C4-2B (cell line): ENCODE data around the gene CDS1.
"Not testable (repeated sequence)": the region's sequence is repeated elsewhere in the genome, so short reads cannot be mapped to it uniquely, and the experiment has no call there.

ENCODE experiments used
- H3K27ac ChIP-seq: fragments of 450-650 bp; 2 replicates; pipeline ENCODE4 v1.5.1; 2017
- CTCF ChIP-seq: fragments of 450-650 bp; conservative IDR thresholded peaks from 2 replicates; pipeline ENCODE4 v1.5.1; 2017; ENCODE audit warnings: mild to moderate bottlenecking
- ZFX ChIP-seq: fragments of 450-650 bp; IDR thresholded peaks from 2 replicates; pipeline ENCODE4 v1.6.1; 2017

Gene CDS1

GRCh38 chr4:84681486-84682274 is 98.8 kb downstream of the CDS1 start:
- H3K27ac ChIP-seq: no peak overlapping the region
- TF ChIP-seq CTCF (no peak), ZFX (no peak)

GRCh38 chr4:84682661-84683060 is 99.7 kb downstream of the CDS1 start:
- H3K27ac ChIP-seq: not testable (repeated sequence)

GRCh38 chr4:84683064-84683850 is 100.3 kb downstream of the CDS1 start:
- TF ChIP-seq ZFX (no peak), CTCF (no peak)
- no peak overlapping the region for H3K27ac ChIP-seq

GRCh38 chr4:84684361-84684760 is 101.4 kb downstream of the CDS1 start:
- TF ChIP-seq ZFX (no peak), CTCF (no peak)
- no peak overlapping the region for H3K27ac ChIP-seq

- TF ChIP-seq ZFX (no peak), CTCF (no peak)
- H3K27ac ChIP-seq: no peak overlapping the region
Observed at GRCh38 chr4:84685105-84685504, 102.2 kb downstream of the CDS1 start.

GRCh38 chr4:84688605-84689004 is 105.7 kb downstream of the CDS1 start:
- TF ChIP-seq CTCF (no peak), ZFX (no peak)
- no peak overlapping the region for H3K27ac ChIP-seq

- TF ChIP-seq CTCF (no peak), ZFX (no peak)
- no peak overlapping the region for H3K27ac ChIP-seq
Observed at GRCh38 chr4:84689197-84689596, 106.3 kb downstream of the CDS1 start.
